HepG2 (cell line): ENCODE measurements around the gene YIPF7. TPM values are rescaled to one million over a fixed set of nuclear protein-coding genes. Genes with fewer than 3 reads are reported as not detected.
A peak's percentile ranks its signal among the peaks of the same experiment; 100 is the strongest.

Experiments
- AHR ChIP-seq: IDR thresholded peaks from 2 replicates; pipeline ENCODE4 v1.6.1; 2018; ENCODE audit warnings: missing genetic modification reagents, missing compliant biosample characterization
- BRF2 ChIP-seq: sonication (generic); formaldehyde crosslinking; IDR thresholded peaks from 2 replicates; pipeline ENCODE4 v1.8.1; 2022; ENCODE audit warnings: mild to moderate bottlenecking, missing genetic modification reagents
- CAMTA2 ChIP-seq: sonication (generic); formaldehyde crosslinking; IDR thresholded peaks from 2 replicates; pipeline ENCODE4 v1.4.0; 2020; ENCODE audit warnings: mild to moderate bottlenecking, missing genetic modification reagents, borderline replicate concordance
- CCAR2 ChIP-seq: fragments of 200-400 bp; formaldehyde crosslinking; optimal IDR thresholded peaks from 2 replicates; pipeline ENCODE3; 2018; ENCODE audit warnings: low read depth, mild to moderate bottlenecking, low read length, moderate library complexity
- CHD2 ChIP-seq: IDR thresholded peaks from 2 replicates; pipeline ENCODE4 v1.6.1; 2011; ENCODE audit warnings: low read depth, low read length, improper control_type of control experiment
- ESRRA ChIP-seq: sonication (generic); formaldehyde crosslinking; IDR thresholded peaks from 2 replicates; pipeline ENCODE4 v1.5.1; 2020; ENCODE audit warnings: mild to moderate bottlenecking, low read depth, missing genetic modification reagents
- ETV6 ChIP-seq: sonication (generic); formaldehyde crosslinking; conservative IDR thresholded peaks from 2 replicates; pipeline ENCODE4 v1.4.0; 2020; ENCODE audit warnings: missing genetic modification reagents
- FLYWCH1 ChIP-seq: sonication (generic); formaldehyde crosslinking; IDR thresholded peaks from 2 replicates; pipeline ENCODE4 v1.8.1; 2023; ENCODE audit warnings: mild to moderate bottlenecking, missing genetic modification reagents
- HIVEP1 ChIP-seq: sonication (generic); formaldehyde crosslinking; IDR thresholded peaks from 2 replicates; pipeline ENCODE4 v1.4.0; 2020; ENCODE audit warnings: mild to moderate bottlenecking, missing genetic modification reagents
- HNRNPH1 ChIP-seq: fragments of 200-400 bp; formaldehyde crosslinking; optimal IDR thresholded peaks from 2 replicates; pipeline ENCODE3; 2017; ENCODE audit warnings: mild to moderate bottlenecking, low read depth, low read length
- IRF9 ChIP-seq: sonication (generic); formaldehyde crosslinking; IDR thresholded peaks from 2 replicates; pipeline ENCODE4 v1.8.0; 2022; ENCODE audit warnings: missing genetic modification reagents, mild to moderate bottlenecking, borderline replicate concordance
- LCORL ChIP-seq, 2 experiments: fragments of 450-650 bp in 1 of 2; sonication (generic) in 1 of 2; formaldehyde crosslinking in 1 of 2; IDR thresholded peaks; 2 replicates each; pipeline versions ENCODE4 v1.5.0 to v1.6.1; 2017 to 2020; ENCODE audit warnings: antibody characterized with exemption in 1 of 2, missing genetic modification reagents in 1 of 2
- MAFK ChIP-seq, 2 experiments: IDR thresholded peaks in 1 of 2; conservative IDR thresholded peaks in 1 of 2; 2 replicates each; pipeline ENCODE4 v1.6.1; 2011; ENCODE audit warnings: improper control_type of control experiment in 2 of 2, low read length in 2 of 2
- MED8 ChIP-seq: sonication (generic); formaldehyde crosslinking; IDR thresholded peaks from 2 replicates; pipeline ENCODE4 v1.8.1; 2023; ENCODE audit warnings: mild to moderate bottlenecking, missing genetic modification reagents; ENCODE audit not compliant: insufficient replicate concordance
- NONO ChIP-seq, 2 experiments: fragments of 450-650 bp in 1 of 2; sonication (generic) in 1 of 2; formaldehyde crosslinking in 1 of 2; IDR thresholded peaks in 1 of 2; conservative IDR thresholded peaks in 1 of 2; 2 replicates each; pipeline versions ENCODE4 v1.6.1 to v1.8.0; 2017 to 2022; ENCODE audit warnings: mild to moderate bottlenecking in 1 of 2, missing genetic modification reagents in 1 of 2, moderate library complexity in 1 of 2
- SCMH1 ChIP-seq: sonication (generic); formaldehyde crosslinking; IDR thresholded peaks from 2 replicates; pipeline ENCODE4 v1.9.0; 2021; ENCODE audit warnings: missing genetic modification reagents, mild to moderate bottlenecking, borderline replicate concordance
- TBX3 ChIP-seq: fragments of 450-650 bp; IDR thresholded peaks from 2 replicates; pipeline ENCODE4 v1.6.1; 2017; ENCODE audit warnings: antibody characterized with exemption, mild to moderate bottlenecking, inconsistent platforms, borderline replicate concordance
- TOE1 ChIP-seq: sonication (generic); formaldehyde crosslinking; IDR thresholded peaks from 2 replicates; pipeline ENCODE4 v1.4.0; 2020; ENCODE audit warnings: mild to moderate bottlenecking, missing genetic modification reagents
- ZFP37 ChIP-seq: sonication (generic); formaldehyde crosslinking; IDR thresholded peaks from 2 replicates; pipeline ENCODE4 v1.4.0; 2020; ENCODE audit warnings: missing genetic modification reagents, borderline replicate concordance
- ZFP90 ChIP-seq: sonication (generic); formaldehyde crosslinking; IDR thresholded peaks from 2 replicates; pipeline ENCODE4 v1.8.0; 2022; ENCODE audit warnings: missing genetic modification reagents, mild to moderate bottlenecking, inconsistent platforms, borderline replicate concordance
- ZNF138 ChIP-seq: sonication (generic); formaldehyde crosslinking; IDR thresholded peaks from 2 replicates; pipeline ENCODE4 v1.5.0; 2020; ENCODE audit warnings: mild to moderate bottlenecking, low read depth, missing genetic modification reagents
- ZNF256 ChIP-seq: sonication (generic); formaldehyde crosslinking; conservative IDR thresholded peaks from 2 replicates; pipeline ENCODE4 v1.4.0; 2020; ENCODE audit warnings: missing genetic modification reagents
- ZNF3 ChIP-seq: IDR thresholded peaks from 2 replicates; pipeline ENCODE4 v1.7.0; 2017; ENCODE audit warnings: inconsistent platforms
- ZNF317 ChIP-seq: sonication (generic); formaldehyde crosslinking; IDR thresholded peaks from 2 replicates; pipeline ENCODE4 v1.5.0; 2020; ENCODE audit warnings: mild to moderate bottlenecking, missing genetic modification reagents
- ZNF337 ChIP-seq: sonication (generic); formaldehyde crosslinking; IDR thresholded peaks from 2 replicates; pipeline ENCODE4 v1.5.1; 2020; ENCODE audit warnings: missing genetic modification reagents, low read depth, mild to moderate bottlenecking, borderline replicate concordance
- ZNF496 ChIP-seq: sonication (generic); formaldehyde crosslinking; IDR thresholded peaks from 2 replicates; pipeline ENCODE4 v1.8.1; 2023; ENCODE audit warnings: mild to moderate bottlenecking, moderate library complexity, missing genetic modification reagents; ENCODE audit not compliant: insufficient replicate concordance
- ZNF607 ChIP-seq: sonication (generic); formaldehyde crosslinking; IDR thresholded peaks from 2 replicates; pipeline ENCODE4 v1.5.1; 2020; ENCODE audit warnings: missing genetic modification reagents, mild to moderate bottlenecking, borderline replicate concordance
- ZSCAN25 ChIP-seq: sonication (generic); formaldehyde crosslinking; IDR thresholded peaks from 2 replicates; pipeline ENCODE4 v1.8.0; 2022; ENCODE audit warnings: mild to moderate bottlenecking, missing genetic modification reagents
- polyA plus RNA-seq, 8 experiments: library from polyadenylated mRNA; depleted of rRNA in 3 of 8; stranded (reverse) in 7 of 8; unstranded in 1 of 8; fragments of >200 nt; fragmentation: Illumina TruSeq in 4 of 8; extraction: Trizol in 4 of 8; gene quantifications; 2 replicates each; pipeline versions ENCODE4 v1.2.1 to v1.2.3, GENCODE V29; 2011 to 2016; ENCODE audit warnings: low read depth in 4 of 8, missing spikeins in 1 of 8, mixed read lengths in 1 of 8; ENCODE audit not compliant: insufficient read depth in 1 of 8
- total RNA-seq, 5 experiments: library from RNA; depleted of rRNA; stranded (reverse); fragments of >200 nt; fragmentation: Illumina TruSeq; extraction: Trizol; gene quantifications; 2 replicates each; pipeline ENCODE4 v1.2.3, GENCODE V29; 2016; ENCODE audit warnings: low read depth in 1 of 5

YIPF7 gene
- total and polyA plus RNA-seq, 2 of the 13 experiments (the other 11 are each of a cell fraction or from before 2014, with no cell fraction given) = 0.12 TPM; not detected in 1

GRCh38 chr4:44678094-44679041 lies 26.9 kb upstream of the YIPF7 start, which contains the start of gene GUF1 (continued):
- TF ChIP-seq LCORL (IDR thresholded peaks at IDR 0.05) (no peak), LCORL (CRISPR knock-in tag; IDR thresholded peaks at IDR 0.05) (no peak; the same call in 1 of the 2 replicates), AHR (CRISPR knock-in tag) (0 out of 2 replicates have a peak, but pooled peaks have one; percentile 85), ZNF256 (CRISPR knock-in tag) (no peak), ZNF496 (no peak), ZNF138 (CRISPR knock-in tag) (peak; percentile 69; the same call in 1 of the 2 replicates), HNRNPH1 (no peak), FLYWCH1 (no peak), CHD2 (no peak), ZNF317 (CRISPR knock-in tag) (no peak), CAMTA2 (CRISPR knock-in tag) (no peak), ZSCAN25 (no peak), ESRRA (no peak), ZFP90 (CRISPR knock-in tag) (no peak), CCAR2 (no peak), IRF9 (peak; percentile 77; the same call in 1 of the 2 replicates), HIVEP1 (no peak; the same call in 1 of the 2 replicates), TBX3 (no peak), BRF2 (CRISPR knock-in tag) (peak; percentile 64; the same call in 1 of the 2 replicates), ZNF3 (CRISPR knock-in tag) (no peak), ZFP37 (0 out of 2 replicates have a peak, but pooled peaks have one; percentile 30), ZNF607 (CRISPR knock-in tag) (peak; percentile 82; the same call in 1 of the 2 replicates), TOE1 (CRISPR knock-in tag) (no peak), NONO (IDR thresholded peaks at IDR 0.05) (no peak), NONO (CRISPR knock-in tag; conservative IDR thresholded peaks at IDR 0.05) (peak; percentile 55), ZNF337 (CRISPR knock-in tag) (peak; percentile 28; the same call in 1 of the 2 replicates), ETV6 (0 out of 2 replicates have a peak, but pooled peaks have one; percentile 12), SCMH1 (CRISPR knock-in tag) (no peak), MED8 (CRISPR knock-in tag) (peak; percentile 70), MAFK (conservative IDR thresholded peaks at IDR 0.05 in 1 of 2, IDR thresholded peaks at IDR 0.05 in 1 of 2; ENCODE audit: low read length in 2 of 2) (no peak)
